Activated CD4-positive, alpha-beta T cell treated with anti-CD3 and anti-CD28 coated beads, Interleukin-2, amount 50 U/mL, for 4 hours (primary cell): ENCODE data around the gene ATP2B3.

ENCODE experiments used
- DNase-seq, 2 experiments: peaks; one replicate each; pipeline ENCODE4 v3.0.0-alpha.2; 2020

ATP2B3 gene

DNA sequence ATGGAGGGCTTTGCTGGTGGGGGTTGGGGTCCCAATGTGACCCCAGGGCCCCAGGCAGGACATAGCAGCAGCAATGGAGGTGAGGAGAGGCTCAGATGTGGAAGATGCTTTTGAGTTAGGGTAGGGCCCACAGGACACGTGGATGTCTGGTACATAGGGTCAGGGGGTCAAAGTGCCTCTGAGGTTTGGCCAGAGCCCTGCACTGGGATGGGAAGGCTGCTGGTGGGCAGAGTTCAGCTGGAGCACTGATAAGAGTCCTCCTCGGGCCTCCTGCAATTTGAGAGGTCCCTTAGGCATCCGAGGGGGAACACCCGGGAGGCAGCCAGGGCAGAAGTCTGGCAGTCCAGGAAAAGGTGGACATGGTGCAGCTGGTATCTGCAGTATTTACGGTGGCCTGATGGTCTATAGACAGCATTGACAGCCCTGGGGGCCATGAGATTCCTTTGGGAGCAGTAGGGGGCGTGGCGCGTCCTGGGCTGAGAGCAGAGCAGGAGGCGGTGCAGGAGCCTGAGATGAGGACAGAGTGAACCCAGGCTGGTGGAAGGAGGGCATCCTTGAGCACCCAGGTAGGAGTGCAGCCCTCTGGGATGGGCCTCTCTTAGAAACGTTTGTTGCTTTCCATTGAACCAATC is 58.9 kb downstream of the ATP2B3 start:
- no peak for DNase-seq

GRCh38 chrX:153576961-153577360 is 59.5 kb downstream of the ATP2B3 start:
- no peak for DNase-seq

DNA sequence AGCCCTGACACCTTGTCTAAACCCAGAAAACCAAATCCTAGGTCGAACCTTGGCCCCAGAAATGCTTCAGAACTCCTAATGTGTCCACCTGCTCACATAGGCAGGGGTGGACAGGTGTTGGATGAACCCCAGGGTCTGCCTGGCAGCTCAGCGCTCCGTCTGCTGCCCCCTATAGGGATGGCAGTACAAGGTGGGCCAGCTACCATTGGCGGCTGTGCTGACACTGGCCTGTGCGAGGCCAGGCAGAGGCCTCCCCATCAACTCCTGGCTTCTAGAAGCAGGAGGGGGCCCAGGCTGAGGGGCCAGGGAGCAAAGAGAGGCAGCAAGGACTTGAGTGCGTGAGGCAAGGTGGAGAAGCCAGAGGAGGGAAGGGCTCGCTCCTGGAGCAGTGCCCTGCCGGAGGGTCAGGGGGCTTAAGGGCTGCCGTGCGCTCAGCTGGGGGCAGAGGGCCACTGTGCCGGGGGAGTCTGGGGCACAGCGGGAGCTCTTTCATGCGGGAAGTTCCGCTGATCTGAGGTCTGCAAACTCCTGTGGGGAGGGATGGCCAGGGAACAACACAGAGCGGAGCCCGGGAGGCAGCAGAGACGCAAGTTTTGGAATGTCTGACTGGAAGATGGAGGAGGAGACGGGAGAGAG is 60.9 kb downstream of the ATP2B3 start:
- no peak for DNase-seq

DNA sequence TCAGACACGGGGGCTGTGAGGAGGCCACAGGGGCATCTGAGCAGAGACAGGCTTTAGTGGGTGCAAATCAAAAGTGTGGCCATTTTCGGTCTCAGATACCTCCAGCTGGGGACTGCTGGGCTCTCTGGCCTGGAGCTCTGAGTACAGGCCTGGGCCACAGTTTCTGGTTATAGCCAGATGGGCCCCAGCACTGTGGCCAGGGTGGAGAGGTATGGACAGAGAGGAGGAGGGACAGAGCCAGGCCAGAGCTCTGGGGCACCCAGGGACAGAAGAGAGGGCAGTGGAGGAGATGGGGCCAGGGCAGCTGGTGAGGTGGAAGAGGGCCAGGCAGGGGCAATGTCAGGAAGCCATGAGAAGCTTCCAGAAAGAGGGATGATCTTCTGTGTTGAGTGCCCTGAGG is 61.4 kb downstream of the ATP2B3 start:
- no peak for DNase-seq

- no peak for DNase-seq
These were observed 63.4 kb downstream of the ATP2B3 start for GRCh38 chrX:153580700-153581386.

- DNase-seq: peak; percentile 38 to 45
These were observed 65.5 kb downstream of the ATP2B3 start for GRCh38 chrX:153582896-153583295.

DNA sequence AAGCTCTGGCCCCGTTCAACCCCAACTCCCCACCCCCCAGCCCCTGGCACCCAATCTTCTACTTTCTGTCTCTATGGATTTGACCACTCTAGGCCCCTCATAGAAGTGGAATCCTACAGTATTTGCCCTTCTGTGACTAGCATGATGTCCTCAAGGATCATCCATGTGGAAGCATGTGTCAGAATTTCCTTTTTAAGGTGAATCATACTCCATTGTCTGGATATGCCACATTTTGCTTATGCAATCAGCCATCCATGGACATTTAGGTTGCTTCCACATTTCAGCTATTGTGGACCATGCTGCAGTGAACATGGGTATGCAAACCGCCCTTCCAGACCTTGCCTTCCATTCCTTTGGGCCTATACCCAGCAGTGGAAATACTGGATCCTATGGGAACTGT is 66.0 kb downstream of the ATP2B3 start:
- DNase-seq: no peak

DNA sequence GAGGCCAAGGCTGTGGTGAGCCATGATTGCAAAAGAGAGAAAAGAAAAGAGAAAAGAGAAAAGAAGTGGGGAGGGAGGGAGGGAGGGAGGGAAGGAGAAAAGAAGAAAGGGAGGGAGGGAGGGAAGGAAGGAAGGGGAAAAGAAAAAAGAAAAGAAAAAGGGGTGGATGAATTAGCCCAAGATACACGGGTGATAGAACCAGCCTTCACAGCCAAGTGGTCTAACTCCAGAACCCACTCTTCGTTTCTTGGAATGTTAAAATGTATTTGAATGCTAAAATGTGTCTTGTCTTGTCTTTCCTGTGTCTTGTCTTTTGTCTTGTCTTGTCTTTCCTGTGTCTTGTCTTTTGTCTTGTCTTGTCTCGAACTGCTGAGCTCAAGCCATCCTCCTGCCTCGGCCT is 68.4 kb downstream of the ATP2B3 start:
- DNase-seq: no peak

DNA sequence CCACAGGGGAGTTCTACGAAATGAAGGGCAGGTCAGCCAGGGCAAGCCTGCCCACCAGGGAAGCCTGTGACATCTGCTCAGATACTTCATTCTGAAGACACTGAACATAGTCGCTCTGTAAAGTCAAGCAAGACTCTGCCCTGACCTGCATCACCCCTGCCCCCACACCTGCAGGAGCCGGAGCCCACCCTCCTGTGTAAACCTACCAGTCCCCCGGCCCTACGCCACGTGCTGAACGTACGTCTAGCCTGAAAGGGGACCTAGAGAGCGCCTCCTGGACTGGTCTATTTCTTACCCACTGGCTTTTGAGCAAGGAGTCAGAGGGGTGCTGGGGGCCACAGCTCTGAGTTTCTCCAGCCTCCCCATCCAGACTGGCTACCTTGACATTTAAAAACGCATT is 69.9 kb downstream of the ATP2B3 start:
- DNase-seq: no peak

DNA sequence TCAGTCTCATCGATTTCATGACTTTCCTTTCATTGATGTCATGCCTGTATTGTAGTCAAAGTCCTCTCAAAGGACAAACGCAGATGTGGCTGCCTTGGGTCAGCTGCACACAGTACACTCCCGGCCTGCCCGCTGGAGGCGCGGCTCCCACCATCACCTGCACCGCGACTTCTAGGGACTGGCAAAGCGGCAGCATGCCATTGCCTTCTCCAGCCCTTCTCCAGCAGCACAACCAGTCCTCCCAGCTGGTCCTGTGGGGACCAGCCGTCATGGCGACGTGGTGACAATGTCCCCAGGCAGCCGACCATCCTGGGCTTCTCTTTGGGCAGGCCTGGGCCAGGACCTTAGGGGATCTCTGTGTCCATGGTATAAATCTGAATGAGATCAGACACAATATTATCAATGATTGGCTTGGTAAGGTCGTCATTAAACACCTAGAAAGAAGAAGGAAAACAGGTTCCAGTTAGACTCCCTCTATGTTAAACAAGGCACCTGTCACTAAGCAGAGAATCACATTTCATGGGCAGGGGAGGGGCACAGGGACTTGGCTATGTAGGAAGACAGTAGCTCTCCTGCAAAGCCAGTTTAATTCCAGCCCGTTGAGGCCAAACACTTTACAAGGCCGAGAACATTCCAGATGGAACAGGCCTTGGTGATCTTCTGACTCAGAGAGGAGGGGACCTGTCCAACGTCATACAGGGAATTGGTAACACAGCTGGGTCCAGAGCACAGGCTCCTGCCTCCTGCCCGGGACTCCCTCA is 70.8 kb downstream of the ATP2B3 start:
- DNase-seq: no peak

- no peak for DNase-seq
These were observed 71.5 kb downstream of the ATP2B3 start for GRCh38 chrX:153588782-153589446.

DNA sequence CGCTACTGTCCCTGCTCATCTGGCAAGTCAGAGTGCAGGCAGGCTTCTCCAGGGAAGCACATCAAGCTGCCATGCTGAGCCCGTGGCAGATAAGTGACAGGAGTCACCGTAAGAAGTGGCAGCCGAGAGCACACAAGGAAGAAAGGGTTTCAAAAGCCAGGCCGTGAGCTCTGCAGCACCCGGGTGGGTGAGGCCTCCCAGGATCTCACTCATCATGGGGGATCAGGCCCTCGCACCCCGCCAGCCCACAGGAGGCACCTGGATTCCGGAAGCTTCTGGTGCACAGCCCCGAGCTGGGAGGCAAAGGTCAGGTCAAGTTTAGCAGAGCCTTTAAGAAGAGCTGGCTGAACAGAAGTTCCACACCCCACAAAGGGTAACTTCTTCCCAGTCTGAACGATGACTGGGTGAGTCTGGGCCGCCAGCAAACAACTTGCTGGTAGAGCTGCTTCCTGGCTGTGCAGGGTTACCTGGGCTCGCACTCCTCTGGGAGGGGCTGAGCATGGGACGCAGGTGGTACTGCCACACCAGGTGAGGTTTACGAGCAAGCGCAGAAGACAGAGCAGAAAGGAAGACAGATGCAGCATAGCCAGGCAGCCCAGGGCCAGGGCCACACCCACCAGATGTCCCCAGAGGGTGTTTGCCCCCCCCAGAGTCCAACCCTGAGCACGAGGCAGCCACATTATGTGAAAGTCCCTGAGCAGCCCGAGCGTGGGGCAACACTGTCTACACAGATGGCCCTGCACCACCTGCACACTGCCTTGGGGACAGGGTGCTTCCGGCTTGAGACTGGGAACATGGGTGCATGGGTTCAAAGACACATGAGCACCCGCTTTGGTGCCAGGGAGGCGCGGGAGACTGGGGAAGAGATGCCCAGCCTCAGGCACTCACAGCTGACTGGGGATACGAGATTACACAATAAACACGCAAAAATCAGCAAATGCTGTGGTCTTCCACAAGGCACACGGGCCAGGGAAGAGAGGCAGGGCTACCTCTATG is 73.8 kb downstream of the ATP2B3 start:
- DNase-seq: no peak

GRCh38 chrX:153592091-153592833 is 74.8 kb downstream of the ATP2B3 start:
- DNase-seq: no peak

- no peak for DNase-seq
These were observed 75.7 kb downstream of the ATP2B3 start for GRCh38 chrX:153592966-153593688.

DNA sequence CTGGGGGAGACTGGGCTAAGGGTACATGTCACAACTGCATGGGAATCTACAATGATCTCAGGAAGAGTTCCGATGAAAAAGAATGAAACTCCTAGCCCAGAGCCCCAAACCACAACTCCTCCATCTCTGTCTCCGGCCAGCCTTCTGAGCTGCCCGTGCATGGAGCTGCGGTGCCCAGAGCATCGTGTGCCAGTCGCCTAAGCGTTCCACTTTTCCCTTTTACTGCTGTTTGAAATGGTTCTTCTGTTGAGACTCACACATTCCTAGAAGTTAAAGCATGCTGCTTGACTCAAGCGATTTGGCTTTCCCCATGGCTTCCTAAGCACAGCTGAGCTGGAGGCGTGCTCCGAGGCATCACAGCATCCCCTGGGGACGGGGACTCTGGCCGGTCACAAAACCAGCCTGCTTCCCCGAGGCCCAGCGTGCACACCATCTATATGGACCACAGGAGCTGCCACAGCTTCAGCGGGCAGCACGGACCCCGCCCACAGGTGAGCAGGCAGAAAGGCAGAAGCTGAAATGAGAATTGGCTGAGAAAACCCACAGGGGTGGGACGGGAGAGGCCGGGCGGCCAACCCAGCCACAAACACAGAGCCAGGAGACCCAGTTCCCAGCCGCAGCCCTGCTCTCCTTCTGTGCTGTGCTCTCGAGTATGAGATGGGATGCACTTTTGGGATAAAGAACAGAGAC is 76.5 kb downstream of the ATP2B3 start:
- no peak for DNase-seq

- no peak for DNase-seq
These were observed 77.9 kb downstream of the ATP2B3 start for GRCh38 chrX:153595387-153595786.

DNA sequence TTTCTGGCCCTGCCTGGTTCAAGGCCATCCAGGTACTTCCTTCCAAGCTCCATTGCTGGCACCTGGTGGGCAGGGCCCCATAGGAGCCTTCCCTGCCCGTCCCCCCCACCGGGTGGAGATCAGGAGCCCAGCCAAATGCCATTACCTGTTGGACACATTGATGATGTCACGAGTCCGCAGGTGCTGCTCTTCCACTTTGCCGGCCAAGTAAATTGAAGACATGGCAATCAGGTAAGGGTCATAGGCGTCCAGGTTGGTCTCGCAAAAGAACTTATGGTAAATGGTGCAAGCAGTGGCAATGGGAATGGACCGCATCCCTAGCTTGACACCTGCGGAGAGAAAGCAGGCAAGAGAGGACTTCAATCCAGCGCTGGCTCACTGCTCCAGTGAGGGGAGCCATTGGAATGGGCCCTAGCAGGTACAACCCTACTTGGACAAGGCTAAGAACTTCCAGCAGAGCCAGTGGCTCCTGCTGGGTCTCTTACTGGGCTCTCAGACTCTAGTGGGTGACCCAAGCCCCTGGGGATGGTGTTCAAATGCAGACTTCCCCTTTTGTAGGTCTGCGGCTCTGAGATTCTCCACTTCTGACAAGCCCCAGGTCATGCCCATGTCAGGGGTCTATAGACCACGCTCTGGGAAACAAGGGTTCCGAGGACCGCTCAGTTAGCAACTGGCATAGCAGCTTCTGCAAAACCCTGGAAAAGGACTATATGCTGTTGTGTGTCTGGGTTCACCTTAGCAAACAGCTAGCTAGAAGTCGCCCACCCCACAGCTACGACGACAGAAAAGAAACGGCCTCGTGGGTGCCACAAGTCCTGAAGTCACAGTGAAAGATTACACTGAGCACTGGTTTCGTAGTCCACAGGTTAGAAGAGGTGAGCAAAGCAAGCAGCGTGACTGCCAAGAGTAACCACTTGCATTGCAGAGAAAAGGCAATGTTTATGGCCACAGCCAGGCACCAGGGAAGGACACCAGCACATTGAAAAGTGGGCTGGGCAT is 78.7 kb downstream of the ATP2B3 start:
- DNase-seq: no peak
